HPDE6-E6E7 (cell line): ENCODE results near the gene HELT.
"Not testable (repeated sequence)": the region's sequence is repeated elsewhere in the genome, so short reads cannot be mapped to it uniquely, and the experiment has no call there.

Experiments
- DNase-seq: peaks from one replicate; pipeline ENCODE4 v3.0.0; 2011; ENCODE audit warnings: missing footprints; ENCODE audit errors: extremely low spot score

Gene HELT

GRCh38 chr4:185017964-185018772 is at the start of gene HELT:
Gene HELT (plus strand): TSS chr4:185018490. CDS start chr4:185018929, 439 bp downstream.
- no peak for DNase-seq

- DNase-seq, result peak; percentile 63
Measured at GRCh38 chr4:184968784-184969201, 49.5 kb upstream of the HELT start.

- DNase-seq, result no peak
Measured at GRCh38 chr4:184969610-184970009, 48.7 kb upstream of the HELT start.

- no peak for DNase-seq
Measured at GRCh38 chr4:184972991-184973390, 45.3 kb upstream of the HELT start.

GRCh38 chr4:184976348-184976747 is 41.9 kb upstream of the HELT start:
- DNase-seq, result not testable (repeated sequence)

- DNase-seq, result no peak
Measured at GRCh38 chr4:184977747-184978146, 40.5 kb upstream of the HELT start.

GRCh38 chr4:184978211-184978610 is 40.1 kb upstream of the HELT start:
- DNase-seq, result no peak

- DNase-seq, result no peak
Measured at GRCh38 chr4:184979461-184980124, 38.7 kb upstream of the HELT start.

GRCh38 chr4:184980261-184980660 is 38.0 kb upstream of the HELT start:
- DNase-seq, result no peak

- peak; percentile 48 for DNase-seq
Measured at GRCh38 chr4:184983672-184984356, 34.5 kb upstream of the HELT start.

- no peak for DNase-seq
Measured at GRCh38 chr4:184987493-184988031, 30.7 kb upstream of the HELT start.

- DNase-seq, result no peak
Measured at GRCh38 chr4:184988611-184989010, 29.7 kb upstream of the HELT start.

GRCh38 chr4:184989283-184989682 is 29.0 kb upstream of the HELT start:
- DNase-seq, result not testable (repeated sequence)

- DNase-seq, result not testable (repeated sequence)
Measured at GRCh38 chr4:184990131-184990530, 28.2 kb upstream of the HELT start.

- DNase-seq, result no peak
Measured at GRCh38 chr4:184991860-184992259, 26.4 kb upstream of the HELT start.

- DNase-seq, result no peak
Measured at GRCh38 chr4:184992422-184992821, 25.9 kb upstream of the HELT start.

- DNase-seq, result no peak
Measured at GRCh38 chr4:184993247-184993646, 25.0 kb upstream of the HELT start.

- DNase-seq, result no peak
Measured at GRCh38 chr4:184994010-184994622, 24.2 kb upstream of the HELT start.

GRCh38 chr4:184994623-184995010 is 23.7 kb upstream of the HELT start:
- DNase-seq, result no peak

- DNase-seq, result not testable (repeated sequence)
Measured at GRCh38 chr4:184997656-184998055, 20.6 kb upstream of the HELT start.

- no peak for DNase-seq
Measured at GRCh38 chr4:185002784-185003183, 15.5 kb upstream of the HELT start.
